GM12878 (cell line): ENCODE measurements around the gene QPCT. TPM values are rescaled to one million over a fixed set of nuclear protein-coding genes. Genes with fewer than 3 reads are reported as not detected.

ENCODE experiments used
- ATAC-seq: fragments of 200-7000 bp; cut with Tn5 transposase; 3 replicates; pipeline ENCODE4 v1.9.1; 2020; ENCODE audit warnings: mild to moderate bottlenecking, moderate library complexity
- BruUV-seq: library from RNA; stranded (reverse); fragments of 400-500 nt; replicated peaks from 2 replicates; lab custom pipeline; 2021; lab: Mats Ljungman, UMichigan
- CTCF ChIA-PET: fragments of 300-600 bp; sonication (Branson Sonifier 250); formaldehyde crosslinking; extraction: SDS; loops from one replicate; lab custom pipeline; 2021; ENCODE audit warnings: inconsistent platforms; lab: Yijun Ruan, JAX
- POLR2A ChIA-PET: fragments of 350-600 bp; formaldehyde crosslinking; extraction: SDS; loops from one replicate; lab custom pipeline; 2021; ENCODE audit warnings: inconsistent platforms; lab: Charles Lee
- RAD21 ChIA-PET: fragments of 300-600 bp; sonication (Branson Sonifier 250); formaldehyde crosslinking; loops from one replicate; lab custom pipeline; 2023; ENCODE audit warnings: antibody characterized with exemption; ENCODE audit not compliant: unreplicated experiment; lab: Charles Lee
- SMC1A ChIA-PET: fragments of 300-600 bp; sonication (Branson Sonifier 250); formaldehyde crosslinking; loops from one replicate; lab custom pipeline; 2023; ENCODE audit not compliant: unreplicated experiment, uncharacterized antibody; lab: Charles Lee
- DNase-seq: peaks from one replicate; pipeline ENCODE4 v3.0.0-alpha.2; 2011; ENCODE audit warnings: low read depth, low spot score
- FAIRE-seq: peaks from 3 replicates; lab custom pipeline; 2011; peaks lifted over from hg19 to GRCh38; lab: Jason Lieb, UNC
- H2AFZ ChIP-seq: 2 replicates; pipeline ENCODE4 v1.6.0; 2011; ENCODE audit warnings: low read depth, low read length, control low read depth; ENCODE audit not compliant: control insufficient read depth
- H3K27ac ChIP-seq: 2 replicates; pipeline ENCODE4 v1.5.1; 2011; ENCODE audit warnings: control low read depth; ENCODE audit not compliant: control insufficient read depth, insufficient read depth
- H3K27me3 ChIP-seq, 2 experiments: replicated peaks in 1 of 2; 2 replicates each; pipeline versions ENCODE4 v1.6.0 to v1.6.1; 2011; ENCODE audit warnings: low read length in 1 of 2; ENCODE audit not compliant: control insufficient read depth in 2 of 2, insufficient read depth in 2 of 2
- H3K36me3 ChIP-seq, 2 experiments: 2 replicates each; pipeline ENCODE4 v1.5.1; 2011; ENCODE audit warnings: low read length in 1 of 2; ENCODE audit not compliant: control insufficient read depth in 2 of 2, insufficient read depth in 2 of 2
- H3K4me1 ChIP-seq: 2 replicates; pipeline ENCODE4 v1.6.1; 2011; ENCODE audit warnings: mild to moderate bottlenecking, low read length, moderate library complexity, mixed read lengths; ENCODE audit not compliant: control insufficient read depth, insufficient read depth
- H3K4me2 ChIP-seq: 2 replicates; pipeline ENCODE4 v1.6.0; 2011; ENCODE audit warnings: control low read depth; ENCODE audit not compliant: control insufficient read depth, insufficient read depth
- H3K4me3 ChIP-seq: fragments of 200-600 bp; sonication (generic); 2 replicates; pipeline ENCODE4 v1.5.1; 2016
- H3K79me2 ChIP-seq: 2 replicates; pipeline ENCODE4 v1.6.0; 2011; ENCODE audit warnings: low read length; ENCODE audit not compliant: control insufficient read depth, insufficient read depth
- H3K9ac ChIP-seq: 2 replicates; pipeline ENCODE4 v1.8.0; 2011; ENCODE audit warnings: low read length, control low read depth, mixed read lengths; ENCODE audit not compliant: control insufficient read depth, insufficient read depth
- H3K9me3 ChIP-seq: replicated peaks from 3 replicates; pipeline ENCODE4 v1.5.1; 2011; ENCODE audit warnings: mild to moderate bottlenecking, low read length; ENCODE audit not compliant: control insufficient read depth, insufficient read depth
- H4K20me1 ChIP-seq: 2 replicates; pipeline ENCODE4 v1.6.0; 2011; ENCODE audit not compliant: control insufficient read depth, insufficient read depth
- FOXM1 ChIP-seq: IDR thresholded peaks from 2 replicates; pipeline ENCODE4 v1.6.1; 2012; ENCODE audit warnings: low read depth, mild to moderate bottlenecking, inconsistent platforms, low read length, moderate library complexity
- HCFC1 ChIP-seq: fragments of 150-350 bp; IDR thresholded peaks from 2 replicates; pipeline ENCODE4 v1.6.1; 2014; ENCODE audit warnings: low read length
- NRF1 ChIP-seq: conservative IDR thresholded peaks from 2 replicates; pipeline ENCODE4 v1.6.1; 2011; ENCODE audit warnings: mild to moderate bottlenecking, low read depth, low read length, improper control_type of control experiment
- ZBTB40 ChIP-seq: fragments of 450-650 bp; IDR thresholded peaks from 2 replicates; pipeline ENCODE4 v1.6.1; 2016; ENCODE audit warnings: mild to moderate bottlenecking, moderate library complexity, borderline replicate concordance
- WGBS: methylation state at CpG from one replicate; pipeline ENCODE4 v1.1.6; 2016; ENCODE audit warnings: low lambda C conversion rate; ENCODE audit not compliant: insufficient replicate concordance, insufficient coverage; ENCODE audit errors: missing lambda C conversion rate; 5-methylcytosine and 5-hydroxymethylcytosine counted together
- in situ Hi-C: fragments of 300-500 bp; cut with MboI; formaldehyde crosslinking; loops from 9 replicates; pipeline ENCODE4 v1.14.3; 2018; ENCODE audit warnings: mixed read lengths
- intact Hi-C: fragments of 100-400 bp; cut with micrococcal nuclease; formaldehyde crosslinking; loops from one replicate; pipeline ENCODE4 v1.14.2; 2022; ENCODE audit not compliant: unreplicated experiment
- polyA plus RNA-seq, 11 experiments: library from polyadenylated mRNA; depleted of rRNA in 4 of 11; unstranded in 6 of 11; stranded (reverse) in 5 of 11; fragments of >200 nt; fragmentation: Nextera tagmentation in 4 of 11; fragmentation: Illumina TruSeq in 1 of 11; extraction: Ambion mirVana in 4 of 11; extraction: Trizol in 1 of 11; gene quantifications; 1 replicate in 1 of 11; 2 replicates in 10 of 11; pipeline versions ENCODE4 v1.2.1 to v1.2.3, GENCODE V29; 2011 to 2016; ENCODE audit warnings: inconsistent platforms in 2 of 11, missing spikeins in 2 of 11, low read depth in 1 of 11
- total RNA-seq, 4 experiments: library from RNA; depleted of rRNA in 3 of 4; stranded (reverse); fragments of >200 nt in 3 of 4; fragmentation: Illumina TruSeq in 1 of 4; extraction: Trizol in 1 of 4; gene quantifications; 2 replicates each; pipeline versions ENCODE4 v1.2.1 to v1.2.3, GENCODE V29; 2013 to 2021
- TF ChIP-seq, protein P1 (sequence below): IDR thresholded peaks from 2 replicates; pipeline ENCODE4 v1.6.1; 2011; ENCODE audit warnings: borderline replicate concordance, low read depth, mild to moderate bottlenecking, moderate library complexity, low read length; ENCODE audit not compliant: insufficient read depth, poor library complexity, severe bottlenecking

The QPCT gene
- total and polyA plus RNA-seq, 10 of the 15 experiments (the other 5 are each of a cell fraction or from before 2014, with no cell fraction given): 0.14 to 0.86 (median 0.18) TPM; not detected in 1

GRCh38 chr2:37302701-37303252 is 41.7 kb upstream of the QPCT start:
- no peaks in the 10 kb centered on the region for H3K79me2 ChIP-seq
- H2AFZ ChIP-seq: no peak overlapping the region
- H3K36me3 ChIP-seq: no peaks in the 10 kb centered on the region

More at GRCh38 chr2:37302701-37303252, 41.7 kb upstream of the QPCT start:
- intact Hi-C loops: no loop called here
- SMC1A ChIA-PET: interaction anchor here (1.3 kb wide), 1 partner anchor 9 kb away, joined by 3 read pairs; no protein-coding TSS in a partner anchor
- no peaks in the 10 kb centered on the region; the same call in 2 of the 3 replicates for H3K9me3 ChIP-seq
- no peak for TF ChIP-seq NRF1
- no peak for TF ChIP-seq HCFC1
- TF ChIP-seq, protein P1, sequence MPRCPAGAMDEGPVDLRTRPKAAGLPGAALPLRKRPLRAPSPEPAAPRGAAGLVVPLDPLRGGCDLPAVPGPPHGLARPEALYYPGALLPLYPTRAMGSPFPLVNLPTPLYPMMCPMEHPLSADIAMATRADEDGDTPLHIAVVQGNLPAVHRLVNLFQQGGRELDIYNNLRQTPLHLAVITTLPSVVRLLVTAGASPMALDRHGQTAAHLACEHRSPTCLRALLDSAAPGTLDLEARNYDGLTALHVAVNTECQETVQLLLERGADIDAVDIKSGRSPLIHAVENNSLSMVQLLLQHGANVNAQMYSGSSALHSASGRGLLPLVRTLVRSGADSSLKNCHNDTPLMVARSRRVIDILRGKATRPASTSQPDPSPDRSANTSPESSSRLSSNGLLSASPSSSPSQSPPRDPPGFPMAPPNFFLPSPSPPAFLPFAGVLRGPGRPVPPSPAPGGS: no peak
- TF ChIP-seq ZBTB40: no peak
- TF ChIP-seq FOXM1: no peak
- TF ChIP-seq, all 136 proteins: peak for 0
- RAD21 ChIA-PET: no interaction called here
- CTCF ChIA-PET: no interaction called here
- FAIRE-seq: no peak
- no peak for ATAC-seq
- Histone ChIP-seq H3K4me3 (no peak overlapping the region), H3K4me1 (no peaks in the 10 kb centered on the region), H4K20me1 (no peaks in the 10 kb centered on the region), H3K27me3 (no peaks in the 10 kb centered on the region), H3K9ac (no peak overlapping the region), H3K4me2 (no peak overlapping the region), H3K27ac (no peak overlapping the region)
- POLR2A ChIA-PET: no interaction called here
- BruUV-seq: no TSS peak
- in situ Hi-C loops: no loop called here
- DNase-seq: no peak
- WGBS: 96% methylated on average over 9 of the region's 9 CpGs
